GM12872 (cell line): ENCODE measurements around the gene FOXI1.

ENCODE experiments used
- TF ChIP-seq, protein P1 (sequence below): IDR thresholded peaks from 3 replicates; pipeline ENCODE4 v1.5.1; 2011; ENCODE audit warnings: low read depth, mild to moderate bottlenecking, low read length, moderate library complexity; ENCODE audit not compliant: insufficient read depth

Gene FOXI1

DNA sequence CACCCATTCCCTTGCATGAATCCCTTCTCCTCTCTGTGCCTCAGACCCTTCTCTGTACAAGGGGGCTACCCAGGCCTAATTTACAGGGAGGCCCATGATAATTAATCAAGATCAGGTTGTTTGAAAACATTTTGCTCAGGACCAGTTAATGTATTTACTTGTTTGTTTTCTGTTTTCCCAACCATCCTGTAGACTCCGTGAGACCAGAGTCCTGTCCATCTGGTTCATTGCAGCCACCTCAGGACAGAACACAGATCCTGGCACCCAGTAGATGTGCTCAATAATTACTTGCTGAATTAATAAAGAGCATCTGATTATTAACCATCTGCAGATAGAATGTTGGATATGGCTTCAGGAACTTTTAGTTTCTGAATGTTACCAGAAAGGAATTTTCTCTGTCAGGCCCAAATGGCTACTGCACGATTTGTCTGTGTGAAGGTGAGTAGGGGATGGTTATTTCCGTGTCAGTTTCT is 27.3 kb downstream of the FOXI1 start:
- TF ChIP-seq, protein P1, sequence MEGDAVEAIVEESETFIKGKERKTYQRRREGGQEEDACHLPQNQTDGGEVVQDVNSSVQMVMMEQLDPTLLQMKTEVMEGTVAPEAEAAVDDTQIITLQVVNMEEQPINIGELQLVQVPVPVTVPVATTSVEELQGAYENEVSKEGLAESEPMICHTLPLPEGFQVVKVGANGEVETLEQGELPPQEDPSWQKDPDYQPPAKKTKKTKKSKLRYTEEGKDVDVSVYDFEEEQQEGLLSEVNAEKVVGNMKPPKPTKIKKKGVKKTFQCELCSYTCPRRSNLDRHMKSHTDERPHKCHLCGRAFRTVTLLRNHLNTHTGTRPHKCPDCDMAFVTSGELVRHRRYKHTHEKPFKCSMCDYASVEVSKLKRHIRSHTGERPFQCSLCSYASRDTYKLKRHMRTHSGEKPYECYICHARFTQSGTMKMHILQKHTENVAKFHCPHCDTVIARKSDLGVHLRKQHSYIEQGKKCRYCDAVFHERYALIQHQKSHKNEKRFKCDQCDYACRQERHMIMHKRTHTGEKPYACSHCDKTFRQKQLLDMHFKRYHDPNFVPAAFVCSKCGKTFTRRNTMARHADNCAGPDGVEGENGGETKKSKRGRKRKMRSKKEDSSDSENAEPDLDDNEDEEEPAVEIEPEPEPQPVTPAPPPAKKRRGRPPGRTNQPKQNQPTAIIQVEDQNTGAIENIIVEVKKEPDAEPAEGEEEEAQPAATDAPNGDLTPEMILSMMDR, result no peak

DNA sequence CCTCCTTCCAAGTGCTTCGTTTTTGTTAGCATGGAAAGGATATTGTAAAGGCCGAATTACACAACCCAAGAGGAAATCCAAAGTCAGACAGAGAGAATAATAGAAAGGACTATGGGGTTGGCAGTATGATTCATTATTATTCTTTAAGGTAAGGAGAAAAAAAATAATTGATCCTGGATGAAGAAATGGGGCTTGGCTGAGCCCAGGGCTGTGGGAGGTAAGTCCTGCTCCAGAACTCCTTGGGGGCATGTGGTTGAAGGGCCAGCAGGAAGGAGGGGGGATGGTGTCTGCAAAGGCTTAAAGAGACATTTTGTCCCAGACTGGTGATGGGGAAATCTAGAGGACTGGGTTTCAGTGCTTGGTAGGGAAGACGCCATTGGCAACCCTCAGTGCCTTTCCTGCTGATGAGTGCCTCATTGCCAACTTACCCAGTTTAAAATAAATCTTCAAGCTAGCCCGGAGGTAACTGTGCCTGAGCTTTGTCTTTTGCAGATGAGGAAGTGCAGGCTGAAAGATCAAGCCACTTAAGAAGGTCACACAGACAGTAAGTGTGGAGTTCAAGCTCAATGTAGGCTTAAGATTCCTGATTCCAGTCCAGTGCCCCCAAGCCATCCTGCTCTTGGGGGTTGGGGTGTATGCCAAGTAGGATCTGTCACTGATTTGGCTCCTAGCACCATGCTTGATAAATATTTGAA is 30.2 kb downstream of the FOXI1 start:
- TF ChIP-seq, protein P1, result no peak

DNA sequence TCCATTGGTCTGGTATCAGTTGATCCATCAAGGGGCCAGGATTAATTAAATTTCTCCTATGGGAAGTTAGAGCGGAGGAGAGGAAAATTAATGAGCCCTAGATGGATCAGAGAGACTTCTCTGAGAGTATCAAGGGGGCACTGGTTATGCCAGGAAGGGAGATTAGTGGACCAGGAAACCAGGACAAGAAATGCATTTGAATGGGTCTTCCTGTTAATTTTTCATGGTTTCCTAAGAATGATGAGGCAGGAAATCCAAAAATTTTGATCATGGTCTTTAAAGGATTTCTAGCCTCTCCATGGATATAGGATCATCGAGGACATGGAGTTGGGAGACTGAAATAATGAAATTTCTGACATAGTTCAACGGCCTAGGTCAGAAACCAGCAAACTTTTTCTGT is 30.8 kb downstream of the FOXI1 start:
- TF ChIP-seq, protein P1, result no peak

DNA sequence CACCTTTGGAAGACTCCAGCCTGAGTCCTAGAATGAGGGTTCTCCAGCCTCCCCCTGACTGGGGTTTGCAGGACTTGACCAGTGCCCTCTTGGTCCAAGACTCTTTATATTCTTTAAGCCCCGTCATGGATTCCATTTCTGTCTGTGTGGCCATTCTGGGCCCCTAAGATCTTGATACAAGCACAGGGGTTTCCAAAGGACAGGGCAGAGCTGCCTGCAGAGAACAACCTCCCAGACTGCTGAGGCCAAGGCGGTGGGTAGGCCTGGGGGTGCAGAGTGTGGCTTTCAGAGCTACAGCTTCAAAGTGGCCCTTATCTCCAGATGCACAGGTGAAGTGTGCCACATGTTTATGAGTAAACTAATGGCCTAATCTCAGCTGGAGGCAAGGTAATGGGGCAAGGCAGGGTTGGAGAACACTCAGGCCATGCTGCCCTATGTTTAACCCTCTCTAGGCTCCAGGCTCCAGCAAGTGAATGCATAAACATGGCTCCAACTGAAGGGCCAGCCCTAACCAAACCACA is 32.1 kb downstream of the FOXI1 start:
- TF ChIP-seq, protein P1, result no peak

DNA sequence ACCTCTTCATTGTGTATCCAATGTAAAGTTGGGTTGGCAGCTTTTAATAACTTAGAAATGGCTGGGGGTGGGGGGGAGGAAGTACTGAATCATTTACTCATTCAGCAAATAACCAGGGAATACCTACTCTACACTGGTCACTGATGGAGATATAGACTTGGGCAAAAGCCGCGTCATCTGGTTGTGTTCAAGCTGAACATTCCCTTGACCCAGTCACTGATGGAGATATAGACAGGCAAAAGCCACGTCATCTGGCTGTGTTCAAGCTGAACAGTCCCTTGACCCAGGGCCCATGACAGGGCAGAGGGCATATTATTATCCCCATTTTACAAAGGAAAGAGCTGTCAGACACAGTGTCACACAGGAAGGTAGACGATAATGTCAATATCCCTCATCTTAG is 32.6 kb downstream of the FOXI1 start:
- TF ChIP-seq, protein P1, result no peak

DNA sequence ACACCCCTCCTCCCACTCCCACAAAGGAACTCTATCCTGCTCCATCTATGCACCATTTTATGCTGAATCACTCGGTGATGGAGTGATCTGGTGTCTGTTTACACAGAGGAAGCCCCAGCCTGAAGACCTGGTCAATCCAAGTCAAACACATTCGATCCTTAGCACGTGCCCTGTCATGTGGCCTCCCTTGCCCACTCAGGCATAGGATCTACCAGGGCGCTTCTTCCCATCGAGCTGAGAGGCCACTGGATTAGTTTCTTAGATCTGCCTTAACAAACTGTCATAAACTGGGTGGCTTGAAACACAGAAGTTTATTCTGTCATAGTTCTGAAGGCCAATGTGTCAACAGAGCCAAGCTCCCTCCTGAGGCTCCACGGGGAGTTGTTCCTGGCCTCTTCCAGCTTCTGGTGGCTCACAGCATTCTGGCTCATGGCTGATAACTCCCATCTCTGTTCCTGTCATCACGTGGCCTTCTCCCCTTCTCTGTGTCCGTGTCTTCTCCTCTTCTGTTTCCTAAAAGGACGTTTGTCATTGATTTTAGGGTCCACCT is 34.2 kb downstream of the FOXI1 start:
- TF ChIP-seq, protein P1, result no peak

DNA sequence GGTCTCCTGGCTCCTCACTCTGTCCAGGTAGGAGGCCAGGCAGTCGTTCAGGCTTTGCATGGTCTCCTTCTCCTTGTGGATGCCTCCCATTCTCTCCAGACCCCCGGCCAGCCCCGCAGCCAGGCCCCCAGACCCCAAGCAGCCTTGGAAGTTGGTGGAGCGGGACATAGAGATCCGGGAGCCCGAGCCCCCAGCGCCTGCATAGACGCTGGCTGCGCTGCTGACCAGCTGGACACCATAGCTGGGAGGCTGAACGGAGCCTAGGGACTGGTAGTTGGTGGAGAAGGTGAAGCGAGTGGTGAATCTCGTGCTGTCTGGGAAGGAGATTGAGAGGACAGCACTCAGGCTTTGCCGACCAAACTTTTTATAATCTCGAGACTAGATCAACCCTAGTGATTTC is 35.9 kb downstream of the FOXI1 start:
- TF ChIP-seq, protein P1, result no peak
